GM12875 (cell line): Measurements from ENCODE around the gene AGXT.

Experiments
- H3K4me3 ChIP-seq: one replicate; pipeline ENCODE4 v1.5.1; 2011; ENCODE audit warnings: low read depth, low read length, control low read depth
- TF ChIP-seq, protein P1 (sequence below): IDR thresholded peaks from 2 replicates; pipeline ENCODE4 v1.5.1; 2011; ENCODE audit warnings: low read depth, mild to moderate bottlenecking, control low read depth, inconsistent platforms, low read length, moderate library complexity, borderline replicate concordance; ENCODE audit not compliant: insufficient read depth

Gene AGXT

GRCh38 chr2:240888890-240889573 is 20.4 kb downstream of the AGXT start:
- TF ChIP-seq, protein P1, sequence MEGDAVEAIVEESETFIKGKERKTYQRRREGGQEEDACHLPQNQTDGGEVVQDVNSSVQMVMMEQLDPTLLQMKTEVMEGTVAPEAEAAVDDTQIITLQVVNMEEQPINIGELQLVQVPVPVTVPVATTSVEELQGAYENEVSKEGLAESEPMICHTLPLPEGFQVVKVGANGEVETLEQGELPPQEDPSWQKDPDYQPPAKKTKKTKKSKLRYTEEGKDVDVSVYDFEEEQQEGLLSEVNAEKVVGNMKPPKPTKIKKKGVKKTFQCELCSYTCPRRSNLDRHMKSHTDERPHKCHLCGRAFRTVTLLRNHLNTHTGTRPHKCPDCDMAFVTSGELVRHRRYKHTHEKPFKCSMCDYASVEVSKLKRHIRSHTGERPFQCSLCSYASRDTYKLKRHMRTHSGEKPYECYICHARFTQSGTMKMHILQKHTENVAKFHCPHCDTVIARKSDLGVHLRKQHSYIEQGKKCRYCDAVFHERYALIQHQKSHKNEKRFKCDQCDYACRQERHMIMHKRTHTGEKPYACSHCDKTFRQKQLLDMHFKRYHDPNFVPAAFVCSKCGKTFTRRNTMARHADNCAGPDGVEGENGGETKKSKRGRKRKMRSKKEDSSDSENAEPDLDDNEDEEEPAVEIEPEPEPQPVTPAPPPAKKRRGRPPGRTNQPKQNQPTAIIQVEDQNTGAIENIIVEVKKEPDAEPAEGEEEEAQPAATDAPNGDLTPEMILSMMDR: no peak
- no peak overlapping the region for H3K4me3 ChIP-seq

DNA sequence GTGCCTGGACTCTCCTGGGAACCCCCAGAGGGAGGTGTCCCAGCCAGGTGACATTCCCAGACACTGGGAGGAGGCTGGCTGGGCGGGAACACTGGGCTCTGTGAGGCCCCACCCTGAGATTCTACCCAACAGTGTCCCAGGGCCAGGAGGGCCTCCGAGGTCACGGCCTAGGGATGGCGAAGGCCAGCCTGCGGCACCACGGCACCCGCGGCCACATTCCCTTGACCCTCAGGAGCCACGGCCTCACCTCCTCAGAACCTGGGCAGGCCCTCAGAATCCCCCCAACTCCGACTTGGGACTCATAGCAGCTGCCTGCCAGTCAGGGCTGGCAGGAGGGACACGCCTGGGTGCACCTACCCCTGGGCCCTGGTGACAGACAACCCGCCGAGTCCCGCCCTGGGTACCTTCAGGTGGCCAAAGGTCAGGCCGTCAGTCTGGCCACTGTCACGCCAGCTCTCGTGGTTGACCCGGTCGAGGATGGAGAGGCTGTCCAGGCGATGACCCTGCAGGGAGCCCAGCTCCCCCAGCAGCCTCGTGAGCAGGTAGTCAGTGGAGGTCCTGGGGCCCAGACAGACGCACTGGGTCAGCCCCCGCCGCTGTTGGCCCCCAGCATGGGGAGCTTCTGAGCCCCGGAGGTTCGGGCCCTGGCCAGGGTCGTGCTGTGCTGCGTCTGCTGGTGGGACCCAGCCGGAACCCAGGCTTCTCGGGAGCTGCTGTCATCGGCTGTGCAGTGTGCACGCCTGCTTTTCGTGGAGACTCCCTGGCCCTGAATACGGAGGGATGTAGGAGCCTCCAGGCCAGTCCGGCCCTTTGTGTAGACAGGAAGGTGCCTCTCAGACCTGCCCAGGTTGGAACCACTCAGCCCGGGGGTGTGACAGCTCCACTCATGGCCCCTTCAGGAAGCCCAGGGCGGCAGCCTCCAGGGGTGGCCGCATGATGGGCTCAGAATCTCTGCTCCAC is 21.3 kb downstream of the AGXT start:
- H3K4me3 ChIP-seq: no peak overlapping the region
- TF ChIP-seq, protein P1: no peak

DNA sequence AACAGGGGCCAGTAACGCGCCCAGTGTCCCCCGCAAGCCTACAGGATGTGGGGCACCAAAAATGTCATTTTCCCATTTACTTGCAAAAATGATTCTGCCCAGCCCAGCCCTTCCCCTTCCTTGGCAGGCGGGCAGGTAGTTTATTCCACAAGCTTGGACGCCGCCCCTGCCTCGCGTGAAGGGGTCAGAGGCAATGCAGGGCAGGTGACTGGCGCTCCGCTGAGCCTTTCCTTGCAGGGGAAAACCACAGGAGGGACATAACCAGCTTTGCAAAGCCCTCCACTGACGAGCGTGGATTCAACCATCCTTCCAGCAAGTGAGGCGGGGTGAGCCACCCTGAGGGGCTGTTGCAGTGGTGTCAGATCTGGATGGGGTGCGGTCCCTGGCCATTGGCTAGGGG is 22.1 kb downstream of the AGXT start:
- TF ChIP-seq, protein P1: no peak
- no peak overlapping the region for H3K4me3 ChIP-seq

DNA sequence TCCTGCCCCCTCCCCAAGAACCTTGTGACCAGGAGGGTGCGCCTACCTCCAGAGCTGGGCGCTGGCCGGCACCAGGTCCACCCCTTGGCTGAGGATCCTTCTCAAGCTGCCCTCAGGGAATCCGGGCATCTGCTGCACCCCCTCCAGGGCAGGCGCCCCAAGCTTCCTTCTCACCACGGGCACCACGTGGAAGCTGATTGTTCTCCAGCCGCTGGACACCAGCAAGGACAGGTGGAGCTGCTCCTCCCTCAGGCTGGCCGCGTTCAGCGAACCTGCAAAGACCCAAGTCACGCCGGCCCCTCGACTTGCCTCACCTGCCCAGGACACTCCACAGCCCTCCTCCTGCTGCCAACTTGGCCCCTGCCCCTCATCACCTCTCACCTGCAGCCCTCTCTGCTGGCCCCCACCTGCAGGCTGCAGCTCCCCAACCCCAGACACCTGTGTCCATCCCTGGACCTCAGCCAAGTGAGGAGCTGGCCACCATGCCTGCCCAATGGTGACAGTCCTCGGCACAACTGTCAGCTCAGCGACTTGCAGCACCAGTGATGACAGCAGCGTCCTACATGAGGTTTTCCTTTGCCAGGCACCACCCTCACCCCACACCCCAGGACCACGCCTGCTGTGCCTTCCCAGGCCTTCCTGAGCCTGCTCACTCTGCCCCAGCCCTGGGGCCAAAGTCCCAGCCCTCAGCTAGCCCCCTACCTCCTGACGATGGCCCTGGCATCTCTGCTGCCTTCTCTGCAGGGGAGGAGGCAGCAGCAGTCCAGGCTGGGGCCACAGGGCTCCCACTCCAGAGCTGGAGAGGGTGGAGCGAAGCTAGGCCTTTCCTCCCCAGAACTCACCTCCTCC is 23.1 kb downstream of the AGXT start:
- TF ChIP-seq, protein P1: no peak
- no peak overlapping the region for H3K4me3 ChIP-seq

GRCh38 chr2:240892356-240892755 is 23.7 kb downstream of the AGXT start:
- TF ChIP-seq, protein P1: no peak
- no peak overlapping the region for H3K4me3 ChIP-seq

- TF ChIP-seq, protein P1: no peak
- H3K4me3 ChIP-seq: no peak overlapping the region
Observed at GRCh38 chr2:240892925-240893324, 24.3 kb downstream of the AGXT start.
